H9 (cell line): ENCODE data around the gene FYN. TPM values are rescaled to one million over a fixed set of nuclear protein-coding genes. Genes with fewer than 3 reads are reported as not detected.
A peak's percentile ranks its signal among the peaks of the same experiment; 100 is the strongest.

Source experiments
- DNase-seq: peaks from one replicate; pipeline ENCODE4 v3.0.0-alpha.2; 2017
- H2AFZ ChIP-seq: one replicate; pipeline ENCODE4 v1.6.1; 2013; ENCODE audit warnings: mild to moderate bottlenecking, low read length, control low read depth, moderate library complexity
- H2AK5ac ChIP-seq: 2 replicates; pipeline ENCODE4 v1.6.1; 2013; ENCODE audit warnings: low read length, control low read depth, mixed read lengths; ENCODE audit not compliant: insufficient read length
- H2BK120ac ChIP-seq: one replicate; pipeline ENCODE4 v1.6.1; 2013; ENCODE audit warnings: low read depth, mild to moderate bottlenecking, low read length, control low read depth, inconsistent platforms; ENCODE audit not compliant: poor library complexity, severe bottlenecking
- H2BK12ac ChIP-seq: 2 replicates; pipeline ENCODE4 v1.6.1; 2013; ENCODE audit warnings: low read length, control low read depth, mixed read lengths, low read depth; ENCODE audit not compliant: insufficient read length
- H2BK15ac ChIP-seq: 2 replicates; pipeline ENCODE4 v1.6.1; 2013; ENCODE audit warnings: low read depth, low read length, control low read depth
- H2BK20ac ChIP-seq: one replicate; pipeline ENCODE4 v1.6.1; 2013; ENCODE audit warnings: low read depth, mild to moderate bottlenecking, low read length, control low read depth, inconsistent platforms; ENCODE audit not compliant: poor library complexity, severe bottlenecking
- H2BK5ac ChIP-seq: 2 replicates; pipeline ENCODE4 v1.6.1; 2013; ENCODE audit warnings: low read length, control low read depth, mixed read lengths; ENCODE audit not compliant: insufficient read length
- H3K14ac ChIP-seq: 2 replicates; pipeline ENCODE4 v1.6.1; 2013; ENCODE audit warnings: low read length, control low read depth; ENCODE audit not compliant: insufficient read depth
- H3K18ac ChIP-seq: 2 replicates; pipeline ENCODE4 v1.6.1; 2013; ENCODE audit warnings: low read depth, mild to moderate bottlenecking, mixed read lengths, low read length, control low read depth; ENCODE audit not compliant: insufficient read length
- H3K23ac ChIP-seq: 2 replicates; pipeline ENCODE4 v1.6.1; 2013; ENCODE audit warnings: low read length, control low read depth, mixed read lengths, low read depth; ENCODE audit not compliant: insufficient read length
- H3K23me2 ChIP-seq: 2 replicates; pipeline ENCODE4 v1.6.1; 2013; ENCODE audit warnings: low read depth, mild to moderate bottlenecking, mixed read lengths, low read length, control low read depth; ENCODE audit not compliant: insufficient read length, poor library complexity, severe bottlenecking
- H3K27ac ChIP-seq: 2 replicates; pipeline ENCODE4 v1.5.1; 2013; ENCODE audit warnings: low read length, control low read depth, mixed read lengths, low read depth; ENCODE audit not compliant: insufficient read length
- H3K27me3 ChIP-seq: 2 replicates; pipeline ENCODE4 v1.6.1; 2013; ENCODE audit warnings: low read length, control low read depth, inconsistent platforms; ENCODE audit not compliant: insufficient read depth
- H3K4ac ChIP-seq: 2 replicates; pipeline ENCODE4 v1.6.1; 2013; ENCODE audit warnings: low read depth, mild to moderate bottlenecking, control low read depth, inconsistent platforms, low read length, moderate library complexity
- H3K4me1 ChIP-seq: 2 replicates; pipeline ENCODE4 v1.6.1; 2013; ENCODE audit warnings: low read length, control low read depth, inconsistent platforms; ENCODE audit not compliant: insufficient read depth
- H3K4me2 ChIP-seq: 2 replicates; pipeline ENCODE4 v1.6.1; 2013; ENCODE audit warnings: low read length, control low read depth, mixed read lengths; ENCODE audit not compliant: insufficient read length, insufficient read depth
- H3K56ac ChIP-seq: 2 replicates; pipeline ENCODE4 v1.6.1; 2013; ENCODE audit warnings: low read depth, mild to moderate bottlenecking, mixed read lengths, low read length, control low read depth; ENCODE audit not compliant: insufficient read length
- H3K79me1 ChIP-seq: 2 replicates; pipeline ENCODE4 v1.6.1; 2013; ENCODE audit warnings: low read depth, mild to moderate bottlenecking, moderate library complexity, low read length, control low read depth, inconsistent platforms; ENCODE audit not compliant: insufficient read depth, poor library complexity, severe bottlenecking
- H3K79me2 ChIP-seq: 2 replicates; pipeline ENCODE4 v1.6.1; 2013; ENCODE audit warnings: low read length, control low read depth, inconsistent platforms; ENCODE audit not compliant: insufficient read depth
- H3K9ac ChIP-seq: 2 replicates; pipeline ENCODE4 v1.6.1; 2013; ENCODE audit warnings: low read length, control low read depth, mixed read lengths; ENCODE audit not compliant: insufficient read length; ENCODE audit errors: extremely low read depth
- H3K9me3 ChIP-seq: one replicate; pipeline ENCODE4 v1.6.1; 2013; ENCODE audit warnings: low read depth, low read length, inconsistent platforms; ENCODE audit not compliant: control insufficient read depth
- H3T11ph ChIP-seq: one replicate; pipeline ENCODE4 v1.6.1; 2013; ENCODE audit warnings: mild to moderate bottlenecking, low read length, control low read depth, inconsistent platforms
- H4K20me1 ChIP-seq: one replicate; pipeline ENCODE4 v1.6.1; 2013; ENCODE audit not compliant: control insufficient read depth, insufficient read length, insufficient read depth
- H4K5ac ChIP-seq: 2 replicates; pipeline ENCODE4 v1.6.1; 2013; ENCODE audit warnings: low read depth, mild to moderate bottlenecking, mixed read lengths, low read length, control low read depth; ENCODE audit not compliant: insufficient read length
- H4K8ac ChIP-seq: replicated peaks from 2 replicates; pipeline ENCODE4 v1.6.1; 2013; ENCODE audit warnings: low read length, control low read depth, mixed read lengths, low read depth; ENCODE audit not compliant: insufficient read length
- H4K91ac ChIP-seq: 2 replicates; pipeline ENCODE4 v1.6.1; 2013; ENCODE audit warnings: low read depth, mild to moderate bottlenecking, moderate library complexity, mixed read lengths, low read length, control low read depth; ENCODE audit not compliant: insufficient read length
- H3K27ac Mint-ChIP-seq, 3 experiments: 2 replicates in 2 of 3; 3 replicates in 1 of 3; pipeline ENCODE4 v1.8.0; 2020 to 2021; ENCODE audit warnings: mixed read lengths in 3 of 3, mild to moderate bottlenecking in 1 of 3, moderate library complexity in 1 of 3
- H3K27me3 Mint-ChIP-seq: 2 replicates; pipeline ENCODE4 v1.8.0; 2021; ENCODE audit warnings: low read depth, mild to moderate bottlenecking, moderate library complexity, mixed read lengths
- H3K36me3 Mint-ChIP-seq, 3 experiments: 2 replicates in 2 of 3; 3 replicates in 1 of 3; pipeline ENCODE4 v1.8.0; 2020 to 2021; ENCODE audit warnings: low read depth in 3 of 3, mixed read lengths in 3 of 3; ENCODE audit not compliant: insufficient read depth in 1 of 3
- H3K4me1 Mint-ChIP-seq, 2 experiments: 2 replicates each; pipeline ENCODE4 v1.8.0; 2020; ENCODE audit warnings: mixed read lengths in 2 of 2
- H3K4me3 Mint-ChIP-seq, 2 experiments: 2 replicates in 1 of 2; 3 replicates in 1 of 2; pipeline ENCODE4 v1.8.0; 2020 to 2021; ENCODE audit warnings: mild to moderate bottlenecking in 2 of 2, mixed read lengths in 2 of 2, moderate library complexity in 1 of 2
- H3K9me3 Mint-ChIP-seq, 2 experiments: 2 replicates in 1 of 2; 3 replicates in 1 of 2; pipeline ENCODE4 v1.8.0; 2020; ENCODE audit warnings: mild to moderate bottlenecking in 2 of 2, mixed read lengths in 2 of 2, moderate library complexity in 1 of 2
- WGBS: extraction: QIAGEN DNeasy Blood & Tissue Kit; methylation state at CpG from one replicate; pipeline ENCODE4 v1.1.7; 2013; ENCODE audit warnings: missing lambda C conversion rate, low lambda C conversion rate, mixed read lengths; ENCODE audit not compliant: insufficient read length; ENCODE audit errors: extremely low coverage; 5-methylcytosine and 5-hydroxymethylcytosine counted together
- total RNA-seq: library from RNA; stranded (reverse); gene quantifications from 2 replicates; pipeline ENCODE4 v1.2.1, GENCODE V29; 2021
- TF ChIP-seq, protein P1 (sequence below): fragments of 200-600 bp; sonication (generic); conservative IDR thresholded peaks from 3 replicates; pipeline ENCODE4 v1.8.0; 2021; ENCODE audit warnings: antibody characterized with exemption, mild to moderate bottlenecking

The FYN gene
- total RNA-seq, 1 experiment from 2014 or later, result 64.8 TPM

GRCh38 chr6:111769365-111770152, 103.7 kb downstream of the FYN start:
- H4K5ac ChIP-seq, result no peak overlapping the region
- no peak overlapping the region for H3K27ac ChIP-seq
- no peak overlapping the region for H3K4me2 ChIP-seq
- H3K23me2 ChIP-seq, result no peaks in the 10 kb centered on the region
- H3K18ac ChIP-seq, result no peak overlapping the region
- no peak overlapping the region for H2BK15ac ChIP-seq
- H2BK120ac ChIP-seq, result no peak overlapping the region
- H3K9me3 Mint-ChIP-seq, result no peaks in the 10 kb centered on the region
- H3K4me1 ChIP-seq, result peaks cover 13% of the 10 kb centered on the region; the same call in 1 of the 2 replicates
- H2AK5ac ChIP-seq, result no peak overlapping the region
- H3K79me1 ChIP-seq, result peaks cover 4% of the 10 kb centered on the region
- peaks cover 0 to 5% (median 5%) of the 10 kb centered on the region in 3 experiments; a peak in 4 of 7 replicates for H3K36me3 Mint-ChIP-seq
- TF ChIP-seq, protein P1, sequence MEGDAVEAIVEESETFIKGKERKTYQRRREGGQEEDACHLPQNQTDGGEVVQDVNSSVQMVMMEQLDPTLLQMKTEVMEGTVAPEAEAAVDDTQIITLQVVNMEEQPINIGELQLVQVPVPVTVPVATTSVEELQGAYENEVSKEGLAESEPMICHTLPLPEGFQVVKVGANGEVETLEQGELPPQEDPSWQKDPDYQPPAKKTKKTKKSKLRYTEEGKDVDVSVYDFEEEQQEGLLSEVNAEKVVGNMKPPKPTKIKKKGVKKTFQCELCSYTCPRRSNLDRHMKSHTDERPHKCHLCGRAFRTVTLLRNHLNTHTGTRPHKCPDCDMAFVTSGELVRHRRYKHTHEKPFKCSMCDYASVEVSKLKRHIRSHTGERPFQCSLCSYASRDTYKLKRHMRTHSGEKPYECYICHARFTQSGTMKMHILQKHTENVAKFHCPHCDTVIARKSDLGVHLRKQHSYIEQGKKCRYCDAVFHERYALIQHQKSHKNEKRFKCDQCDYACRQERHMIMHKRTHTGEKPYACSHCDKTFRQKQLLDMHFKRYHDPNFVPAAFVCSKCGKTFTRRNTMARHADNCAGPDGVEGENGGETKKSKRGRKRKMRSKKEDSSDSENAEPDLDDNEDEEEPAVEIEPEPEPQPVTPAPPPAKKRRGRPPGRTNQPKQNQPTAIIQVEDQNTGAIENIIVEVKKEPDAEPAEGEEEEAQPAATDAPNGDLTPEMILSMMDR, result no peak
- no peaks in the 10 kb centered on the region; the same call in 1 of the 2 replicates for H3K27me3 Mint-ChIP-seq
- no peaks in the 10 kb centered on the region for H4K20me1 ChIP-seq
- no peak overlapping the region for H2BK5ac ChIP-seq
- H3K14ac ChIP-seq, result no peak overlapping the region
- no peak overlapping the region for H4K8ac ChIP-seq
- no peak overlapping the region for H3K9ac ChIP-seq
- H3K4me1 Mint-ChIP-seq, result peaks cover 37 to 52% of the 10 kb centered on the region in 2 experiments
- no peak overlapping the region for H4K91ac ChIP-seq
- H3K9me3 ChIP-seq, result no peaks in the 10 kb centered on the region
- no peaks in the 10 kb centered on the region for H3K79me2 ChIP-seq
- no peak overlapping the region for H3K4me3 Mint-ChIP-seq
- H3K56ac ChIP-seq, result no peak overlapping the region
- H2BK20ac ChIP-seq, result no peak overlapping the region
- no CpG with 5 or more reads among the region's 1 CpG for WGBS
- no peak overlapping the region for H3T11ph ChIP-seq
- DNase-seq, result no peak
- no peaks in the 10 kb centered on the region for H3K27me3 ChIP-seq
- H3K27ac Mint-ChIP-seq, result peak overlapping the region in 2 of 3 experiments; percentile 19 to 29; a peak in 1 of 7 replicates
- no peak overlapping the region for H2AFZ ChIP-seq
- H2BK12ac ChIP-seq, result no peak overlapping the region
- H3K4ac ChIP-seq, result no peak overlapping the region
- H3K23ac ChIP-seq, result no peak overlapping the region
